Kidney (tissue), 14 donors: Measurements from ENCODE around the gene CDC5L. TPM values are rescaled to one million over a fixed set of nuclear protein-coding genes. Genes with fewer than 3 reads are reported as not detected.

Experiments used
- DNase-seq, 5 donors: peaks; one replicate each; pipeline ENCODE4 v3.0.0-alpha.2; 2013 to 2020
- FAIRE-seq: peaks from 2 replicates; lab custom pipeline; 2012; peaks lifted over from hg19 to GRCh38; lab: Jason Lieb, UNC
- H3K27ac ChIP-seq, 2 donors: one replicate each; pipeline ENCODE4 v1.7.0; 2013; ENCODE audit warnings: low read depth in 2 of 2, low read length in 2 of 2, inconsistent platforms in 1 of 2
- H3K27me3 ChIP-seq: one replicate; pipeline ENCODE4 v1.7.1; 2013; ENCODE audit warnings: low read length, inconsistent platforms; ENCODE audit not compliant: control insufficient read depth, insufficient read depth
- H3K36me3 ChIP-seq, 3 donors: one replicate each; pipeline versions ENCODE4 v1.7.0 to v1.7.1; 2013; ENCODE audit warnings: low read length in 3 of 3, control low read depth in 1 of 3, inconsistent platforms in 1 of 3; ENCODE audit not compliant: insufficient read depth in 3 of 3, control insufficient read depth in 2 of 3
- H3K4me1 ChIP-seq, 3 donors: one replicate each; pipeline versions ENCODE4 v1.7.0 to v1.7.1; 2013; ENCODE audit warnings: low read length in 3 of 3, inconsistent platforms in 1 of 3, low read depth in 1 of 3; ENCODE audit not compliant: control insufficient read depth in 2 of 3, insufficient read depth in 2 of 3
- H3K4me3 ChIP-seq, 3 donors: one replicate each; pipeline versions ENCODE4 v1.7.0 to v1.8.1; 2013; ENCODE audit warnings: low read length in 3 of 3, control low read depth in 1 of 3, inconsistent platforms in 1 of 3
- H3K9ac ChIP-seq, 3 donors: one replicate each; pipeline versions ENCODE4 v1.7.0 to v1.7.1; 2013; ENCODE audit warnings: low read length in 3 of 3, control low read depth in 1 of 3, inconsistent platforms in 1 of 3
- H3K9me3 ChIP-seq, 3 donors: one replicate each; pipeline versions ENCODE4 v1.7.0 to v1.7.1; 2013; ENCODE audit warnings: low read length in 3 of 3, control low read depth in 1 of 3, inconsistent platforms in 1 of 3; ENCODE audit not compliant: control insufficient read depth in 2 of 3, insufficient read depth in 1 of 3
- CTCF ChIP-seq: IDR thresholded peaks from 3 replicates; pipeline ENCODE4 v1.5.1; 2012; ENCODE audit warnings: mild to moderate bottlenecking, moderate library complexity, borderline replicate concordance; ENCODE audit not compliant: insufficient read depth; ENCODE audit errors: extremely low read depth
- intact Hi-C: fragments of 100-400 bp; cut with DNase I; formaldehyde crosslinking; loops from one replicate; pipeline ENCODE4 v1.11.1; 2022
- polyA plus RNA-seq: library from polyadenylated mRNA; stranded (reverse); fragments of 350-450 nt; fragmentation: Illumina TruSeq; extraction: RNeasy Lipid Tissue Mini Kit (QIAGEN cat#74804); gene quantifications from one replicate; pipeline ENCODE4 v1.2.3, GENCODE V29; 2014; ENCODE audit warnings: low read depth, low replicate concordance; ENCODE audit not compliant: insufficient read depth
- total RNA-seq: library from RNA; stranded (reverse); fragmentation: NEBNext Ultra II Directional; extraction: Animal tissue kit (Norgen Biotek cat#: 25700); gene quantifications from one replicate; pipeline ENCODE4 v1.2.1, GENCODE V29; 2021
- donor health status: control.
- donor health status: control.
- donor health status: control.
- donor health status: control.
- donor health status: control.
- donor health status: DM: yes; HTN: yes; CAD: no.
- donor health status: Normal renal cell carcinoma (clear cell type).

Gene CDC5L
- total and polyA plus RNA-seq, 2 donors from 2014 or later: 7.6 to 17.6 TPM

GRCh38 chr6:44359973-44360372, 27.5 kb upstream of the CDC5L start:
- no peaks in the 10 kb centered on the region for H3K4me1 ChIP-seq
- H3K36me3 ChIP-seq: no peaks in the 10 kb centered on the region
- FAIRE-seq (no peak), DNase-seq (no peak)
- H3K9me3 ChIP-seq: no peaks in the 10 kb centered on the region
- intact Hi-C loops: no loop called here
- TF ChIP-seq CTCF: no peak
- H3K27ac ChIP-seq: no peak overlapping the region
- no peaks in the 10 kb centered on the region for H3K27me3 ChIP-seq
- no peak overlapping the region for H3K9ac ChIP-seq
- H3K4me3 ChIP-seq: no peak overlapping the region

GRCh38 chr6:44361947-44362346, 25.6 kb upstream of the CDC5L start:
- no peaks in the 10 kb centered on the region for H3K9me3 ChIP-seq
- no peak overlapping the region for H3K27ac ChIP-seq
- no peak overlapping the region for H3K4me3 ChIP-seq
- TF ChIP-seq CTCF: no peak
- DNase-seq: no peak
- no peaks in the 10 kb centered on the region for H3K27me3 ChIP-seq
- no peaks in the 10 kb centered on the region for H3K36me3 ChIP-seq
- intact Hi-C loops: no loop called here
- H3K9ac ChIP-seq: no peak overlapping the region
- H3K4me1 ChIP-seq: no peaks in the 10 kb centered on the region
- FAIRE-seq: no peak

GRCh38 chr6:44363377-44363926, 24.1 kb upstream of the CDC5L start:
- Histone ChIP-seq H3K9me3 (no peaks in the 10 kb centered on the region), H3K9ac (no peak overlapping the region), H3K27me3 (no peaks in the 10 kb centered on the region), H3K4me3 (no peak overlapping the region), H3K36me3 (no peaks in the 10 kb centered on the region), H3K27ac (no peak overlapping the region), H3K4me1 (no peaks in the 10 kb centered on the region)
- intact Hi-C loops: no loop called here
- DNase-seq (no peak), FAIRE-seq (no peak)
- no peak for TF ChIP-seq CTCF

GRCh38 chr6:44366781-44367180, 20.7 kb upstream of the CDC5L start:
- Histone ChIP-seq H3K4me3 (no peak overlapping the region), H3K36me3 (no peaks in the 10 kb centered on the region), H3K27me3 (no peaks in the 10 kb centered on the region), H3K27ac (no peak overlapping the region), H3K9me3 (no peaks in the 10 kb centered on the region), H3K4me1 (no peaks in the 10 kb centered on the region), H3K9ac (no peak overlapping the region)
- no peak for TF ChIP-seq CTCF
- FAIRE-seq: no peak
- no peak for DNase-seq
- intact Hi-C loops: no loop called here
